Hepatic stellate cell (primary cell): ENCODE results near the gene GUCY2C.

Experiments
- DNase-seq: peaks from one replicate; pipeline ENCODE4 v3.0.0; 2011; ENCODE audit warnings: low spot score

GUCY2C gene

DNA sequence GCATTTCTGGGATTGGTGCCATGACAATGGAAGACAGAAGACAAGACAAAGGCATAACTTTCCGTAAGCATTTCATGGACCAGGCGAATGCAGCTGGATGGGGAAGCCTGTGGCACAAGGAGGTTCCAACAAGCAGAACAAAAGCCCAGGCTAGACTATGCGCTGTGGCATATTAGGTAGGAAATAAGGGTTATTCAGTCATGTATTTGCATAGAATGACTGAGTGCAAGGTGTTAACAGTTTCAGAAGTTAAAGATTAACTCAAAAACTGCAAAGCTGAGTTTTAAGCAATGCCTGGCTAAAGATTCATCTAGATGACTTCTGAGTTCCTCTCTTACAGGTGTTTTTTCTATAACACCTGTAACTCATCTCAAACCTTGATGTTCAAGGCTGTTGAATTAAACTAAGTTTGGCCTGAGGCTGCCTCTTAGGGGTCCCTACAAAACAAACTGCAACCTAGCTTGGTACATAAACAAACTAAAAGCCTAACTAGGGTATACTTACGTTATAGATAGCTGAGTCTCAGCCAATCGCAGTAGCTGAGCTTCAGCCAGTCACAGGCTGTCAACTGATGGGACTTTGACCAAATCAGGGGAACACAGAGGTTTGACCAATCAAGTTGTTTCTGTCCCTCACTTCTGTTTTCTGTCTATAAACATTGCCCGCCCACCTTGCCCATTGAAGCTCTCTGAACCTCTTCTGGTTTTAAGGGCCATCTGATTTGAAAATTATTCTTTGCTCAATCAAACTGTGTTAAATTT is 76.5 kb downstream of the GUCY2C start:
- no peak for DNase-seq

DNA sequence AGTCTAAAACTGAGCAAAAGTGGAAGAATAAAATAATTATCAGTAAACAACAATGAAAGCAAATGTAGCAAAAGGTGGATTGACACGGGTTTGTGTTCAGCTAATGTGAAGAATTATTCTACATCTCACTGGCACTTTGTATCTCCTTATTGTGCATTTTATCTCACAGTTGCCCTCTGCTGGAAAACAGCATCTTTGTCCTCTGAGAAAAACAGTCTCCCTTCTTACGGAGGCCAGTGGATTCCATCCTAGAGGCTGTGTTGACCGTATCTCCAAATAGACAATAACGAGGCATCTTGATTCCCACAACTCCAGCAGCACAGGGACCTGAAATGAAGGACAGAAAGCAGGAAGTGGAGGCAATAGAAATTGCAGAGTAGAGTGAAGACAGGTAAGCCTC is 77.4 kb downstream of the GUCY2C start:
- peak; percentile 5 for DNase-seq

DNA sequence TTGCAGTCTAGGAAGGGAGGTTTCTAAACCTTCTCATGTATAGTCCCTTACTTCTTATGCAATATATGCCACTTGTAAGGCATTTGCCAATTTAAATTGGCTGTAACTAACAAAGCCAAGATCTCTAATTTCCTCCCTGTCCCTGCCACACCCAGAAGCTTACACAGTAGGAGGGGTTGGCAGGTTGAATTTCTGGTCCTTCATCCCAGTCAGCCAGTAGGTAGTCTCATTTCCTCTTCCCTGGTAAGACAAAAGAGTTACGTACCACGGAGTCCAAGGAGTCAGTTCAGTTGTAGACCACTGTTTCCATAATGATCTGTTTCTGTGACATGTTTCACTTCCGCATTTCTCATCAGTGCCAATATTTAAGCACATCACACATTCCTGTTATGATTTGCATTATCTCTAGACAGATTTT is 81.7 kb downstream of the GUCY2C start:
- DNase-seq: no peak

DNA sequence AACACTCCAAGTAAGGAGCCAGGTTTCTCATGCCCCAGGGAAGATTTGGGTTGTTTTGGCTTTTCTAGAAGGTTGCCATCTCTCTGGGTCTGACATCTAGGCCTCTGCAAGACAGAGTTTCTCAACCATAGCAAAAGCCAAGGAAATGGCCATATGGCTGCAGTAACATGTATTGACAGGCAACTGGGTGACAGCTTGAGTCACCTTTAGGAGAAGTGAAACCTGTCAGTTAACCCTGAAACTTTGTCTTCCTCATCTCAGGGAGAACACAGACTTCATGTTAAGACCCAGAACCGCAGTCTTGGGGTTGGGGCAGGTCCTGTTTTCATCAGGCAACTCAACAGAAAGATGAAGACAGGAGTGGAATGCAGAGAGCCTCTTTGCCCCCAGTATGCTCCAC is 82.7 kb downstream of the GUCY2C start:
- no peak for DNase-seq

DNA sequence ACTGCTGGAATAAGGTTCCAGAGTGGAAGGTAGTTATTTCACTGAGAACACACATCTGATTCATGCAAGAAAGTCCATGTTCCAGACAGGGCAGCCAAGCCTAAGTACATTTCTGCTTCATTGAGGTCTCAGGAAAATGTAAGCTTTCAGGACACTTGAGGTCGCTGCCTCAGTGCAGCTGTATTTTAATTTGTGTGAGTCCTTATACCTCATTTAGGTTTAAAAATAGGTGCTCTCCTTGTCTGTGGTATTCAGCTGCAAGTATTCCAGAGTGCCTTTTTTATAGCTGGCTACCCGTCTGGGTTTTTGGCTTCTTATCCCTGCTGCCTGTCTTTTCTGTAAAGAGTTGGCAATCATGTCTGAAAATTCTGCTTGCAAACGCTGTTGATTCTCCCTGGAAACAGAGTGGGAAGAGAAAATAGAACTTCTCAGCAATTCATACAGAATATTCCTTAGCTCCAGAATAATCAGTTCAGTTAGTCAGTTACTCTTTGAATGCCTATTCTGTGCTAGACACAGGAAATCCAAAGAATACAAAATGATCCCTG is 83.4 kb downstream of the GUCY2C start:
- no peak for DNase-seq

DNA sequence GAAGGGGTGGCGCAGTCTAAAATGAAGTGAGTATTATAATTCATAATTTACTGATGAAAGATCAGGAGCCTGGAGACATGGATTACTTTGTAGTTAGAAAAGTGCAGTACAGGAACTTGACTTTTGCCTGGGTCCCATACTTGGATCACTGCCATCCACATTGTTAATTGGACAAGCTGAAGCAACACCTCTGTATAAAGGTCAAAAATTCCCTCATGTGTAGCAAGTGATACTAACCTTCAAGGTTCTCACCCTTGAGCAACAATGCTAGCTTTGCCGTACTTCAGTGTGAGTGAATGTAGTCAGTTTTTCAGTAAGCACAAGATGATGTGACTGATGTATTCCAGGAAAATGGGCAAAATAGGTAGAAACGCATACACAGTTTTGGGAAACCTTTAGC is 84.1 kb downstream of the GUCY2C start:
- no peak for DNase-seq

DNA sequence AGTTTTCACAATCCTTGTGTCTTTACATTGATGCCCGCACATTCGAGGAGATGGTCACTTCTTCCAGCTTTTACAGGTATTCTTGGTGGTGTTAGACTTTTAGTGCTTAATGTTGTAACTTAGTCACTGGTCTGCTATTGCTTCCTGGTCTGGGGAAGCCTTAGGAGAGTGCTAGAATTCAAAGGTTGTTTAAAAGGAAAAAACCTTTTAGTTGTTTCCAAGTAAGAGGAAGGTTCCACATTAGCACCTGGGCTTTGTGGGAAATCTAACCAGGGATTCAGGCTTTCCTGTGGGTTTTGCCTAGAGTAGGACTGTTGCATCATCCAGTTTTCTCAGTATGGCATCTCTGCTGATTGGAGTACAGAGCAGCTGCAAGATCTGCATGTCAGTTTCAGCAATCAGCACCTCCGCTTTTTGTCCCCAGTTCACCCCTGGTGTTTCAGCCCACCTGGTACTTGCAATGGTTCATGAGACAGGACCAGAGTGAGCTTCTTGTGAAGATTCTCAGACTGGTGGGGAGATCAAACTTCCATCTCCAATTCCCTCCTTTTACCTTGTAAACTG is 84.7 kb downstream of the GUCY2C start:
- no peak for DNase-seq

DNA sequence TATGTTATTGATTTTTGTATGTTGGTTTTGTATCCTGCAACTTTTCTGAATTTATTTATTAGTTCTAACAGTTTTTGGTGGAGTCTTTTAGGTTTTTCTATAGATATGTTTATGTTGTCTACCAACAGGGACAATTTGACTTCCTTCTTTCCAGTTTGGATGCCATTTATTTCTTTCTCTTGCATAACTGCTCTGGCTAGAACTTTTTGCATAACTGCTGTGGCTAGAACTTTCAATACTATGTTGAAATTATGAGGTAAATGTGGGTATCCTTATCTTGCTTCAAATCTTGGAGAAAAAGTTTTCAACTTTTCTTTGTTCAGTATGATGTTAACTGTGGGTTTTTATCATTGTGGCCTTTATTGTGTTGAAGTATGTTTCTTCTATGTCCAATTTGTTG is 88.8 kb downstream of the GUCY2C start:
- no peak for DNase-seq

DNA sequence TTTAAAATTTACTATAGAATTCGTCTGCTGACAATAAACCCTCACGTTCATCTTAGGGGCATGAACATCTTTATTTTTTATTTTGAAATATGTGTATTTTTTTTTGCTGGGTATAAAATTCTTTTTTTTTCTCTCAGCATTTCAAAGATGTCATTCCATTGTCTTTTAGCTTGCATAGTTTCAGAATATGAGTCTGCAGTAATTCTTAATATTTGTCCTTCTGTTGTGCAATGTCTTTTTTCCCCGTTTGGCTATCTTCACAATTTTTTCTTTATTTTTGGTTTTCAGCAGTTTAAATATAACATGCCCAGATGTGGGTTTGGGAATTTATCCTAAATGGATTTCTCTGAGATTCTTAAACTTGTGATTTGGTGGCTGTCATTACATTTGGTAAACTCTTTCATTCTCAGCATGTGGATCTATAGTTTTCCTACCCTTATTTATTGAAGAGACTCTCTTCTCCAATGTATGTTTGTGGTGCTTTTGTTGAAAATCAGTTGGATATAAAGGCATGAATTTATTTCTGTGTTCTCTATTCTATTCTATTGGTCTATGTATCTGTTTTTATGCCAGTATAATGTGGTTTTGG is 90.9 kb downstream of the GUCY2C start:
- DNase-seq: no peak

DNA sequence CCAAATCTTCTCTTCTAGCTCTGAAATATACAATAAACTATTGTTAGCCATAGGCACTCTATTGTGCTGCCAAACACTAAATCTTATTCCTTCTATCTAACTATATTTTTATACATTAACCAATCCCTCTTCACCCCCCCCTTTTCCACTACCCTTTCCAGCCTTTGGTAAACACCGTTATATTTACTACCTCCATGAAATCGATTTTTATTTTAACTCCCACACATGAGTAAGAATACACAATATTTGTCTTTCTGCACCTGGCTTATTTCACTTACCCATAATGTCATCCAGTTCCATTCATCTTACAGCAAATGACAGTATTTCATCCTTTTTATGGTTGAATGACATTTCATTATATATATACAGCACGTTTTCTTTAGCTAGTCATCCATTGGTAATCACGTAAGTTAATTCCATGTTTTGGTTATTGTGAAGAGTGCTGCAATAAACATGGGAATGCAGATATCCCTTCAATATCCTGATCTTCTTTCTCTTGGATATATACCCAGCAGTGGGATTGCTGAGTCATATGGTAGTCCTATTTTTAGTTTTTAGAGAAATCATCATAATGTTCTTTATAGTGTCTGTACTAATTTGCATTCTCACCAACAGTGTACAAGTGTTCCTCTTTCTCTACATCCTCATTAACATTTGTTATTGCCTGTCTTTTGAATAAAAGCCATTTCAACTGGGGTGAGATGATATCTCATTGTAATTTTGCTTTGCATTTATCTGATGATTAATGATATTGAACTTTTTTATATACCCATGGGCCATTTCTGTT is 94.5 kb downstream of the GUCY2C start:
- no peak for DNase-seq

DNA sequence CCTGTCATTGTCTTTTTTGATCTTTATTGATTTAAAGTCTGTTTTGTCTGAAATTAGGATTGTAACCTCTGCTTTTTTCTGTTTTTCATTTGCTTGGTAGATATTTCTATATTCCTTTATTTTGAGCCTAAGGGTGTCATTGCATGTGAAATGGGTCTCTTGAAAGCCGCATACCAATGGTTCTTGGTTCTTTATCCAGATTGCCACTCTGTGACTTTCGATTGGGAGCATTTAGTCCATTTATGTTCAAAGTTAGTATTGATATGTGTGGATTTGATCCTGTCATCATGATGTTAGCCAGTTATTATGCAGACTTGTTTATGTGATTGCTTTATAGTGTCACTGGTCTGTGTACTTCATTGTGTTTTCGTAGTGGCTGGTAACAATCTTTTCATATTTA is 98.9 kb downstream of the GUCY2C start:
- DNase-seq: no peak

DNA sequence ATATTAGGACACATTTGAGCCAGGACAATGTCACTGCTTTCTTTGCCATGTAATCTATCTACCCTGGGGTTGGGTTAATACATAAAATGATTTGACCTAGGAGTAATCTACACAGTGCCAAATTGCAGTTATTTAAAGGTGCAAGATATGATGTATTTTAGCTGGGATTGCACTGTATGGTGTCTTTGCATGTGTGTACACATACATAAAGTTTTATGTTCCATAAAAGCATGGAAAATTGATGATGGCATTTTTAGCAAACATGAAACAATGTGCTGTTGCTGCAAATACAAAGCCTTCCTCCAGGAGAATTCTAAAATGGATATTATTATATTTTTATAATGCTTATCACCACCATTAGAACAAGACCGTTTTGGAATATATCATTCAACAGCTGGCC is 104.7 kb downstream of the GUCY2C start:
- no peak for DNase-seq

DNA sequence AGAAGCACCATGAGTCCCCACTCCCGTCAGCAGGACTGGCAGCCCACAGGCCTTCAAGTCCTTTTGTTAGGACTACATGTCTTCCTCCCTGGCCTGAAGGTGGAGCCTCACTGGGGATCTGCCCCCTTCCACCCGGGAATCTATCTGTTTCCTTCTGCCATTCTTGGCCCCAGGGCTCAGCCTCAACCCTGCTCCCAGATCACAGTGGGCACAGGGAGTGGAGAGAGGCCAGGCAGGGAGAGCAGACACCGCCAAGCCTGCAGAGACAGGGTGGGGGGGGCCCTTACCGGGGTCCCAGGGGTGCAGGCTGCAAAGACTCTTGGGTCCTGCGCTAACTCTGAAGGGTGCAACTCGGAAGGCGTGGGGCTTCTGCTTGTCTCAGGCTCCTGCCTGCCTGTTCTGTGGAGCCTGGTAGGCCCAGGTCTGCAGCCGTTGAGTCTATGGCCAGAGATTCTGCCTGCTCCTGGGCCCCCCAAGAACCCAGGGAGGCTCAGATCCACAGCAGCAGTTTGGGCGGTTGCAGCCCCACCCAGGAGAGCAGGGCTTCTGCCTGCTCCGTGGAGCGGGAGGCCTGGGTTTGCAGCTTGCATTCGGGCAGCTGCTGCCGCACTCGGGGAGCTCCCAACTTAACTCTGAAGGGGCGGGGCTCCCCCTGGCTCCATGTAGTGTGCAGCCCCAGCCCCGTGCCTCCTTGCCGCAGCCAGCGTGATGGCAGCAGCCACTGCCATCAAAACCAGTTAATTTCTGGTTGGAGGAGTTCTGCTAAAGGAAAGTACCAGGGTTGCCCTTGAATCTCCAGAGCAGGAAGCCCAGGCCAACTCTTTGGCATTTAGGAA is 107.0 kb downstream of the GUCY2C start:
- DNase-seq: no peak

DNA sequence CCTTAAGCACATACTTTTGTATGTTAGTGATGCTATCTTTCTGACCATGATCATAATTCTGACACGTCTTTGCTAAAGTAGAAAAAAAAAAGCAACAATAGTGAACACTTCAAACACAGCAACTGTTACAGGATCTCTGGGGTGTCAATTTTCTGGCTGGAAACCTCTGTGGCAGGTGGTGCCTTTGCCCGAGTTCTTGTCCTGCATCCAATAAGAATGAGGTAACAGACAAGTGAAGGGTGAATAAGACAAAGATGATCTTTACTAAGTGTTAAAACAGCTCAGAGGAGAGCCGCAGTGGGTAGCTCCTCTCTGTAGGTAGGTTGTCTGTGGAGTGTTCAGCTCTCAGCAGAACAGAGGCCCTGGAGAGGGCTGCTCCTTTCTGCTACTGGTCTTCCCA is 107.8 kb downstream of the GUCY2C start:
- no peak for DNase-seq

DNA sequence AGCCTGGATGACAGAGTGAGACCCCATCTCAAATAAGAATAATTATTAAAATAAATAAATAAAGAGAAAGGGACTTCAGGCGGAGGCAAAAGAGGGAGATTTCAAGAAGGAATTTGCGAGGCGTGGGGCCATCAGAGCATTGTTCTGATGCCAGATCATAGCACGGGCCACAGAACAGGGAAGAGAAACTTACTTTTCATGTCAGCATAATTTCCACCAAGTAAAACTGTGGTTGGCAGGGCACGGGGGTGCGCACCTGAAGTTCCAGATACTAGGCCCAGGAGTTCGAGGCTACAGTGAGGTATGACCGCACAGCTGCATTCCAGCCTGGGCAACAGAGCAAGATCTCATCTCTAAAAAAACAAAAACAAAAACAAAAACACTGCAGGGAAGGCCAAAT is 117.8 kb downstream of the GUCY2C start:
- no peak for DNase-seq

DNA sequence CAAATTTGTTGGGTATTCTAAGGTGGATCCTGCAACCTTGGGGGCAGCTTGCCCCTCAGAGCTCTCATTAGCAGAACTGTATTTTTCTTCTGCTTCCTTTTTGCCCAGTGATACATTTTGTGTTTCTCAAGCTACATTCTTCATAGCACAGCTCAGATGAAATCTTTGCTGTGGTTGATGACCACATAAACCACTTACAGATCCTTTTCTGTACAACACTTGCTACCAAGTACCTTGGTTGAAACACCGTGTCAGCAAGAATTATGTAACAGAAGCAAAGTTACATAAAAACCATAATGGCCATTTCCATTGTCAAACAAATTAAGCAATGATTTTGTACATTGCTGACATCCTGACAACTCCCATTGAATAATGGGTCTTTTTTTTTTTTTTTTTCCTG is 119.1 kb downstream of the GUCY2C start:
- DNase-seq: no peak

DNA sequence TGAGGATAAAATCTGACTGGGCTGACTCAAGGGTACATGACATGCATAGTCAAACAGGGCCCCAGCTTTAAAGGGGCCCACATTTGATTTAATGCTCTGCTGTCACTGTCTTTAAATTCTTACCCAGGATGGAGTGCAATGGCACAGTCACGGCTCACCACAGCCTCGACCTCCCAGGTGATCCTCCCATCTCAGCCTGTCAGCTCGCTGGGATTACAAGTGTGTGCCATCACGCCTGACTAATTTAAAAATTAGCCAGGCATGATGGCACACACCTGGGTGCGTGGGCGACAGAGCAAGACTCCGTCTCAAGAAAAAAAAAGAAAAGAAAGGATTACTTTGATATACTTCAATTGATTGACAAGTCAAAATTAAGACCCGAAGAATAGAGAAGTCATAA is 119.5 kb downstream of the GUCY2C start:
- no peak for DNase-seq

DNA sequence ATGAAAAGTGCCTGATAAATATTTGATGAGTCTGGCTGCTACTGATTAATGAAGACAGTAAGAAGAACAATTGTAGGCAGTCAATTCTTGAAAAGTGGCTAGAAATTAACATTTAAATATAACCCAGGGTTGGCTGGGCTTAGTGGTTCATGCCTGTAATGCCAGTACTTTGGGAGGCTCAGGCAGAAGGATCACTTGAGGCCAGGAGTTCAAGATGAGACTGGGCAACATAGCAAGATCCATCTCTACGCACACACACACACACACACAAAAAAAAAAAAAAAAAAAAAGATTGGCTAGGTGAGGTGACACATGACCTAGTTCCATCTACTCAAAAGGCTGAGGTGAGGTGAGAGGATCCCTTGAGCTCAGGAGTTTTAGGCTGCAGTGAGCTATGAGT is 120.8 kb downstream of the GUCY2C start:
- no peak for DNase-seq

DNA sequence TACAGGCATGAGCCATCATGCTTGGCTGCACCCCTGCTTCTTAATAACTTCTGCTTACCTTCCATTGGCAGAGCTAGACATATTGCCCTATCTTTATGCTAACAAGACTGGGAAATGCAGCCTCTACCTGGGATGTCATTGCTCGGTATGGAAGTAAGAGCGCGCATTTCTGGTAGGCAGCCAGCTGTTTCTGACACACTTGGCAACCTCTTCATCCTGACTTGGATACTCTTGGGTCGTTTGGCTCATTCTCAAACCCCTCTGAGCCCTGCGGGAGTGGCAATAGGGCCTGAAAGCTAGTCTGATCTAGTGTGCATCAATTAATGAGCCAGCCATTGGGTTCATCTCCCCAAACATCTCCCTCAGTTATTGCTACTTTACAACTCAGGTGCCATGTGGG is 123.3 kb downstream of the GUCY2C start:
- DNase-seq: no peak

DNA sequence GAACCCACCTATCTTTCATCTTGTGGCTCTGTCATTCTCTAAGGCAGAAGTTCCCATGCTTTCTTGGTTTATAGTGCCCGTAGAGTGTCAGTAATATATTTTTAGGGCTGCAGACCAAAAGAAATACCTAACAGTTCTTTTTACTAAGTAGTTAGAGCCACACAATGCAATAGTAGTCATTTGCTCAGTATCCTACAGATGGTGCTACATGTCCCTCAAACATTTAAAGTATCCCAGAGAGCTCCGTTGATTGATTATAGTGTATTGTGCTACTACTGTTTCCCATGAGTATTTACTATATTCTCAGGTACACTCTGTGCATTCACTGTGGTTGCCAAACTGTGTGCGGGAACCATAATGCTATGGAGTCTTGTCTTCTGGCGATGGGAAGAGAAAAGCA is 124.0 kb downstream of the GUCY2C start:
- no peak for DNase-seq

DNA sequence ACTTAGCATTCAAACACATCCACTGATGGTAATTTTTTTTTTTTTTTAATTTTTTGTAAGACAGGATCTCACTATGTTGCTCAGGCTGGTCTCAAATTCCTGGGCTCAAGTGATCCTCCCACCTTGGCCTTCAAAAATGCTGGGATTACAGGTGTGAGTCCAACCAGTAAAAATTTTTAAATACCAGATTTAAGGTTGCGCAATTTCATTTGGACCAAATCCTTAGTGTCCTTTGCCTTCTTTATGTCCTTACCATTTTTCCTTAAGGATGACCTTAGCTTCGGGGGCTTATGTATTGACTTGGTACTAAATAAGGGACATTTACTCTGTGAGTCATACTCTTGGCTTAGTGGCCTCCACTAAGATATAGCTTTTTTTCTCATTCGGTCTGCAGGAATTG is 124.6 kb downstream of the GUCY2C start:
- DNase-seq: no peak

DNA sequence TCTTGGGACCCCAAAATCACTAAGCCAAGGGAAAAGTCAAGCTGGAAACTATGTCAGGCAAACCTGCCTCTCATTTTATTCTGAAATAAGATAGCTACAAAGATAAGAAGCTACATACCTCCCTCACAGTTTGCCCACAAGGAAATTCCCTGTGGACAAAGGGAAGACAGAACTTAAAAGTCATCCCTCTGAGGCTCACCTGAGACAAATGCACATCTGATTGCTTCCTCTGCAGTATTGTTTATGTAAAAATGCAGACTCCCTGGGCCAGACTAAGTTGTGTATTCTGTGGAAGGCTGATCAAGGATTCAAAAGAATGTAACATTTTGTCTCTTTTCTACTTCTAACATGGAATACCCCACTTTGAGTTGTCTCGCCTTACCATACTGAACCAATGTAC is 126.2 kb downstream of the GUCY2C start:
- DNase-seq: no peak
